ENCODE data around the gene SAFB. TPM values are rescaled to one million over a fixed set of nuclear protein-coding genes. Genes with fewer than 3 reads are reported as not detected.

The SAFB gene
- polyA plus RNA-seq, 1 of the 3 experiments (the other 2 are of a cell fraction), result 90.0 TPM

GRCh38 chr19:5595129-5595528, 27.8 kb upstream of the SAFB start:
- Histone ChIP-seq H3K27ac (ENCODE audit: low read depth in 2 of 2, low read length in 1 of 2) (no peak overlapping the region), H3K27me3 (ENCODE audit: insufficient read depth) (no peaks in the 10 kb centered on the region), H3K9me3 (no peaks in the 10 kb centered on the region), H3K36me3 (replicated peaks in 1 of 2; ENCODE audit: control insufficient read depth in 1 of 2, insufficient read depth in 2 of 2, low read length in 1 of 2) (peaks cover 36 to 85% of the 10 kb centered on the region in 2 experiments), H3K4me1 (ENCODE audit: control insufficient read depth in 1 of 2, insufficient read depth in 2 of 2, low read depth in 1 of 2, low read length in 1 of 2) (peaks cover 0 to 9% of the 10 kb centered on the region in 2 experiments; a peak in 1 of 4 replicates), H3K4me3 (ENCODE audit: low read depth in 2 of 2, low read length in 1 of 2) (no peak overlapping the region), H3K9ac (no peak overlapping the region), H2AFZ (ENCODE audit: low read depth) (no peak overlapping the region), H3K79me2 (ENCODE audit: insufficient read depth) (no peaks in the 10 kb centered on the region), H4K20me1 (ENCODE audit: insufficient read depth) (no peaks in the 10 kb centered on the region), H3F3A (replicated peaks; ENCODE audit: insufficient read depth) (no peaks in the 10 kb centered on the region), H3K4me2 (no peak overlapping the region), H3K9me2 (no peaks in the 10 kb centered on the region)
- CTCF ChIA-PET, result interaction anchor here (0.9 to 2.4 kb wide), 4 partner anchors 9 to 26 kb away, joined by 3 to 7 read pairs (median 5); no protein-coding TSS in a partner anchor
- POLR2A ChIA-PET, result no interaction called here
- TF ChIP-seq, protein P1, sequence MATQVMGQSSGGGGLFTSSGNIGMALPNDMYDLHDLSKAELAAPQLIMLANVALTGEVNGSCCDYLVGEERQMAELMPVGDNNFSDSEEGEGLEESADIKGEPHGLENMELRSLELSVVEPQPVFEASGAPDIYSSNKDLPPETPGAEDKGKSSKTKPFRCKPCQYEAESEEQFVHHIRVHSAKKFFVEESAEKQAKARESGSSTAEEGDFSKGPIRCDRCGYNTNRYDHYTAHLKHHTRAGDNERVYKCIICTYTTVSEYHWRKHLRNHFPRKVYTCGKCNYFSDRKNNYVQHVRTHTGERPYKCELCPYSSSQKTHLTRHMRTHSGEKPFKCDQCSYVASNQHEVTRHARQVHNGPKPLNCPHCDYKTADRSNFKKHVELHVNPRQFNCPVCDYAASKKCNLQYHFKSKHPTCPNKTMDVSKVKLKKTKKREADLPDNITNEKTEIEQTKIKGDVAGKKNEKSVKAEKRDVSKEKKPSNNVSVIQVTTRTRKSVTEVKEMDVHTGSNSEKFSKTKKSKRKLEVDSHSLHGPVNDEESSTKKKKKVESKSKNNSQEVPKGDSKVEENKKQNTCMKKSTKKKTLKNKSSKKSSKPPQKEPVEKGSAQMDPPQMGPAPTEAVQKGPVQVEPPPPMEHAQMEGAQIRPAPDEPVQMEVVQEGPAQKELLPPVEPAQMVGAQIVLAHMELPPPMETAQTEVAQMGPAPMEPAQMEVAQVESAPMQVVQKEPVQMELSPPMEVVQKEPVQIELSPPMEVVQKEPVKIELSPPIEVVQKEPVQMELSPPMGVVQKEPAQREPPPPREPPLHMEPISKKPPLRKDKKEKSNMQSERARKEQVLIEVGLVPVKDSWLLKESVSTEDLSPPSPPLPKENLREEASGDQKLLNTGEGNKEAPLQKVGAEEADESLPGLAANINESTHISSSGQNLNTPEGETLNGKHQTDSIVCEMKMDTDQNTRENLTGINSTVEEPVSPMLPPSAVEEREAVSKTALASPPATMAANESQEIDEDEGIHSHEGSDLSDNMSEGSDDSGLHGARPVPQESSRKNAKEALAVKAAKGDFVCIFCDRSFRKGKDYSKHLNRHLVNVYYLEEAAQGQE (IDR thresholded peaks at IDR 0.05; ENCODE audit: low read depth, low read length), result no peak
- TF ChIP-seq TAF1 (IDR thresholded peaks at IDR 0.05; ENCODE audit: borderline replicate concordance, low read depth, low read length), result no peak
- TF ChIP-seq GATA2 (CRISPR knock-in tag; IDR thresholded peaks at IDR 0.05), result no peak
- TF ChIP-seq IRF3 (IDR thresholded peaks at IDR 0.05; ENCODE audit: low read depth, low read length), result no peak
- TF ChIP-seq, protein P2, sequence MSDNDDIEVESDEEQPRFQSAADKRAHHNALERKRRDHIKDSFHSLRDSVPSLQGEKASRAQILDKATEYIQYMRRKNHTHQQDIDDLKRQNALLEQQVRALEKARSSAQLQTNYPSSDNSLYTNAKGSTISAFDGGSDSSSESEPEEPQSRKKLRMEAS (IDR thresholded peaks at IDR 0.05; ENCODE audit: low read depth), result no peak
- no peak for TF ChIP-seq EP300 (IDR thresholded peaks at IDR 0.05; ENCODE audit: borderline replicate concordance in 1 of 2, low read depth in 1 of 2, low read length in 1 of 2)
- TF ChIP-seq FOXM1 (IDR thresholded peaks at IDR 0.05; ENCODE audit: low read depth), result no peak
- no peak for TF ChIP-seq GABPA (IDR thresholded peaks at IDR 0.05; ENCODE audit: low read depth)
- TF ChIP-seq YY1 (IDR thresholded peaks at IDR 0.05; ENCODE audit: low read depth), result no peak
- no peak for TF ChIP-seq EZH2phosphoT487 (IDR thresholded peaks at IDR 0.05; ENCODE audit: borderline replicate concordance, low read depth)
- TF ChIP-seq, protein P3, sequence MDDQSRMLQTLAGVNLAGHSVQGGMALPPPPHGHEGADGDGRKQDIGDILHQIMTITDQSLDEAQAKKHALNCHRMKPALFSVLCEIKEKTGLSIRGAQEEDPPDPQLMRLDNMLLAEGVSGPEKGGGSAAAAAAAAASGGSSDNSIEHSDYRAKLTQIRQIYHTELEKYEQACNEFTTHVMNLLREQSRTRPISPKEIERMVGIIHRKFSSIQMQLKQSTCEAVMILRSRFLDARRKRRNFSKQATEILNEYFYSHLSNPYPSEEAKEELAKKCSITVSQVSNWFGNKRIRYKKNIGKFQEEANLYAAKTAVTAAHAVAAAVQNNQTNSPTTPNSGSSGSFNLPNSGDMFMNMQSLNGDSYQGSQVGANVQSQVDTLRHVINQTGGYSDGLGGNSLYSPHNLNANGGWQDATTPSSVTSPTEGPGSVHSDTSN (IDR thresholded peaks at IDR 0.05), result no peak
- no peak for TF ChIP-seq FOSL2 (IDR thresholded peaks at IDR 0.05; ENCODE audit: borderline replicate concordance, low read depth)
- WGBS (ENCODE audit: low lambda C conversion rate), result 95% methylated on average over 14 of the region's 18 CpGs
- DNase-seq, result no peak
